WERI-Rb-1 (cell line): Measurements from ENCODE around the gene CCN5.

ENCODE experiments used
- DNase-seq: peaks from one replicate; pipeline ENCODE4 v3.0.0-alpha.2; 2020
- H3K27ac ChIP-seq: fragments of 250-450 bp; sonication (Bioruptor Pico); 2 replicates; pipeline ENCODE4 v1.5.1; 2020; ENCODE audit warnings: mild to moderate bottlenecking, moderate library complexity
- H3K27me3 ChIP-seq: fragments of 250-450 bp; sonication (Bioruptor Pico); 2 replicates; pipeline ENCODE4 v1.5.1; 2021; ENCODE audit warnings: mild to moderate bottlenecking, low read depth, moderate library complexity; ENCODE audit not compliant: insufficient read depth, severe bottlenecking
- H3K36me3 ChIP-seq: fragments of 250-450 bp; sonication (Bioruptor Pico); 2 replicates; pipeline ENCODE4 v1.5.1; 2020; ENCODE audit warnings: mild to moderate bottlenecking, moderate library complexity
- H3K4me3 ChIP-seq: 2 replicates; pipeline ENCODE4 v1.5.1; 2011; ENCODE audit warnings: low read depth, mild to moderate bottlenecking, control low read depth, low read length
- H3K9me3 ChIP-seq: fragments of 250-450 bp; sonication (Bioruptor Pico); 2 replicates; pipeline ENCODE4 v1.5.1; 2021; ENCODE audit warnings: mild to moderate bottlenecking, moderate library complexity; ENCODE audit not compliant: severe bottlenecking
- CTCF ChIP-seq: IDR thresholded peaks from 2 replicates; pipeline ENCODE4 v1.5.1; 2011; ENCODE audit warnings: low read depth, mild to moderate bottlenecking, control low read depth, inconsistent platforms, low read length

Gene CCN5

GRCh38 chr20:44703956-44704488, 11.1 kb upstream of the CCN5 start:
- Histone ChIP-seq H3K36me3 (no peaks in the 10 kb centered on the region), H3K4me3 (no peak overlapping the region), H3K27ac (no peak overlapping the region), H3K9me3 (no peaks in the 10 kb centered on the region), H3K27me3 (no peaks in the 10 kb centered on the region)
- no peak for TF ChIP-seq CTCF
- DNase-seq, result no peak

- Histone ChIP-seq H3K27ac (no peak overlapping the region), H3K9me3 (no peaks in the 10 kb centered on the region), H3K4me3 (no peak overlapping the region), H3K36me3 (no peaks in the 10 kb centered on the region), H3K27me3 (no peaks in the 10 kb centered on the region)
- no peak for DNase-seq
- no peak for TF ChIP-seq CTCF
These were observed 10.6 kb upstream of the CCN5 start for GRCh38 chr20:44704551-44704971.

- no peak for TF ChIP-seq CTCF
- H3K9me3 ChIP-seq, result no peaks in the 10 kb centered on the region
- no peak overlapping the region for H3K27ac ChIP-seq
- no peak for DNase-seq
- no peaks in the 10 kb centered on the region for H3K36me3 ChIP-seq
- no peak overlapping the region for H3K4me3 ChIP-seq
- no peaks in the 10 kb centered on the region for H3K27me3 ChIP-seq
These were observed 9.6 kb upstream of the CCN5 start for GRCh38 chr20:44705364-44706094.

- DNase-seq, result no peak
- no peaks in the 10 kb centered on the region for H3K9me3 ChIP-seq
- H3K4me3 ChIP-seq, result no peak overlapping the region
- no peaks in the 10 kb centered on the region for H3K36me3 ChIP-seq
- H3K27me3 ChIP-seq, result no peaks in the 10 kb centered on the region
- H3K27ac ChIP-seq, result no peak overlapping the region
- TF ChIP-seq CTCF, result no peak
These were observed 8.7 kb upstream of the CCN5 start for GRCh38 chr20:44706301-44707017.

- H3K4me3 ChIP-seq, result no peak overlapping the region
- H3K9me3 ChIP-seq, result no peaks in the 10 kb centered on the region
- H3K27ac ChIP-seq, result no peak overlapping the region
- no peak for TF ChIP-seq CTCF
- H3K27me3 ChIP-seq, result no peaks in the 10 kb centered on the region
- H3K36me3 ChIP-seq, result no peaks in the 10 kb centered on the region
- no peak for DNase-seq
These were observed 8.1 kb upstream of the CCN5 start for GRCh38 chr20:44707018-44707579.
